Epithelial cell of proximal tubule (primary cell): ENCODE data around the gene TNFRSF1B. TPM values are rescaled to one million over a fixed set of nuclear protein-coding genes. Genes with fewer than 3 reads are reported as not detected.

Source experiments
- DNase-seq: peaks from one replicate; pipeline ENCODE4 v3.0.0-alpha.2; 2011; ENCODE audit warnings: low read depth
- H3K4me3 ChIP-seq: 2 replicates; pipeline ENCODE4 v1.5.1; 2011; ENCODE audit warnings: low read depth, mild to moderate bottlenecking, low read length
- total RNA-seq: library from RNA; depleted of rRNA; stranded (reverse); fragments of >200 nt; gene quantifications from 2 replicates; pipeline ENCODE4 v1.2.3, GENCODE V29; 2015
- TF ChIP-seq, protein P1 (sequence below): conservative IDR thresholded peaks from 2 replicates; pipeline ENCODE4 v1.5.1; 2012; ENCODE audit warnings: low read depth, mild to moderate bottlenecking, low read length

The TNFRSF1B gene
- total RNA-seq, 1 donor from 2014 or later: 0.06 TPM

DNA sequence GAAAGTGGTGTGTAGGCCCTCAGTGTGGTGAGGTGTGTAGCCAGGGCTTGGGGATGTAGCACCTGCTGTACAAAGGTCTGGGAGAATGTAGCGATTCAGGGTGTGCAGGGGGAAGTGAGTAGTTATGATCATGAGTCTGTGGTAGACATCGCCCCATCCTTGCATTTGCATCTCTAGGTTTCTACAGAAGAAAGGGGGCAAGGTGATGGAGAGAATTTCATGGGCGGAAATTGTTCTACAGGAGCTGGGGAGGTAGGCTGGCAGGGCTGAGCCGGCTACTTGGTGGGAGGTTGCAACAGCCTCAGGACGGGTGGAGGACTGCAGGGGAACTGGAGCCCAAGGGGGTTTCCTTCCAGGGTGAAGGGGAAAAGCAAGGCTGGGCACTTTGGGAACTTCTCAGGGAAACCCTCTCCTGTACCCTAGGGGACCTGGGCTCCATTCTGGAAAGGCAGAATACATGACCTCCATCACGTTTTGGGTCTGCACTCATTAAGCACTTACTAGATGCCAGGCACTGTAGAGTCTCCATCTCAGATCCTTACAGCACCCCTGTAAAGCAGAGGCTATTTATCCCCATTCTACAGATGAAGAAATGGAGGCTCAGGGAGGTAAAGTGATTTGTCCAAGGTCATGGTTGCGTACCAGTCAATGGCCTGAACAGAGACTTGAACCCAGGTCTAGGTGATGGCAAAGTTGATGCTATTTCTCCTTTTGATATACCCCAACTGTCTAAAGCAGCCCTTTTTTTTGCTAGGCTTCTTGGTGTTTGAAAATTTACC lies 14.5 kb upstream of the TNFRSF1B start:
- DNase-seq: no peak

DNA sequence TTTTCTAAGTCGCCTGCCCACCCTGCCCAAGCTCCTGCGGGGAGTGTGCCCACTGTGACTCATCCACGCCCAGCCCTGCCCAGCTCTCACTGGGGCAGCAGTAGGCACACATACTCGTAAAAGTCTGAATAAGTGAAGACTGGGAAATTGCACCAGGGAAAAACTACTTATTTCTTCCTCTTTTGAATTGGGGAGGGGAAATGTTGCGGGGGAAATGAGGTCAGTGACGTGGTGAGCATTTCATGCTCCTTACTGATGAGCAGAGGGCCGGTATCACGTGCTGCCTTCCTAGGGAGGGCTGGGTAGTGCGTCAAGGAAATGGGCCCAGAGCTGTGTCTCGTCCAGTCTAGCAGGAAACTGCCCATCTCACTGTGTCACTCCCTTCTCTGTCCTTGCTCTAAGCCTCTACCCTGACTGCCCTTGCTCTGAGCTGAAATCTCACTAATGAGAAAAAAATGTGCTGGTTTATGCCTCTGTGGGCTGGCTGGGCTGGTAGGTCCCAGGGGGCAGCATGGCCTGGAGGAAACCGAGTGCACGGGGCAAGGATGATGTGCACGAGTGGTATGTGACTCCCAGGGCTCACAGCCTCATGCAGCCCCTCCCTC lies 13.5 kb upstream of the TNFRSF1B start:
- TF ChIP-seq, protein P1, sequence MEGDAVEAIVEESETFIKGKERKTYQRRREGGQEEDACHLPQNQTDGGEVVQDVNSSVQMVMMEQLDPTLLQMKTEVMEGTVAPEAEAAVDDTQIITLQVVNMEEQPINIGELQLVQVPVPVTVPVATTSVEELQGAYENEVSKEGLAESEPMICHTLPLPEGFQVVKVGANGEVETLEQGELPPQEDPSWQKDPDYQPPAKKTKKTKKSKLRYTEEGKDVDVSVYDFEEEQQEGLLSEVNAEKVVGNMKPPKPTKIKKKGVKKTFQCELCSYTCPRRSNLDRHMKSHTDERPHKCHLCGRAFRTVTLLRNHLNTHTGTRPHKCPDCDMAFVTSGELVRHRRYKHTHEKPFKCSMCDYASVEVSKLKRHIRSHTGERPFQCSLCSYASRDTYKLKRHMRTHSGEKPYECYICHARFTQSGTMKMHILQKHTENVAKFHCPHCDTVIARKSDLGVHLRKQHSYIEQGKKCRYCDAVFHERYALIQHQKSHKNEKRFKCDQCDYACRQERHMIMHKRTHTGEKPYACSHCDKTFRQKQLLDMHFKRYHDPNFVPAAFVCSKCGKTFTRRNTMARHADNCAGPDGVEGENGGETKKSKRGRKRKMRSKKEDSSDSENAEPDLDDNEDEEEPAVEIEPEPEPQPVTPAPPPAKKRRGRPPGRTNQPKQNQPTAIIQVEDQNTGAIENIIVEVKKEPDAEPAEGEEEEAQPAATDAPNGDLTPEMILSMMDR: no peak
- no peak for DNase-seq
- H3K4me3 ChIP-seq: no peak overlapping the region

More for the DNA sequence above, 14.5 kb upstream of the TNFRSF1B start:
- TF ChIP-seq, protein P1: no peak
- H3K4me3 ChIP-seq: no peak overlapping the region

DNA sequence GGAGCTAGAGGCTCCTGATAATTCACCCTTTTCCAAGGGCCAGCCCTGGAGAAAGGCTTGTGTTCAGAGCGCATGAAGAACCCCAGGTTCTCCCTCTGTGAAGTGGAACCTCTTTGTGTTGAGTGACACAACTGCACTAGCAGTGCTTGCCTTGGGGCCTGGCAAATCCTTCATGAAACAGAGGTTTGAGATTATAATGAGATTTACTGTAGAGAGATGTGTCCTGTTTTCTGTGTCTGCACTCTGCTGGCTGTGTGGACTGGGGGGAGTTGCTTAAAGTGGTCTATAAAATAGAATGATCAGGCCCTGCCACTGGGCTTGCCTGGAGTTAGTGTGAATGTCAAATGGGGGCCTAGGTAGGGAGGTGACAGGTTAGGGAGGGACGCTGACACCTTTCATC lies 11.5 kb upstream of the TNFRSF1B start:
- H3K4me3 ChIP-seq: no peak overlapping the region
- TF ChIP-seq, protein P1: no peak
- DNase-seq: no peak

DNA sequence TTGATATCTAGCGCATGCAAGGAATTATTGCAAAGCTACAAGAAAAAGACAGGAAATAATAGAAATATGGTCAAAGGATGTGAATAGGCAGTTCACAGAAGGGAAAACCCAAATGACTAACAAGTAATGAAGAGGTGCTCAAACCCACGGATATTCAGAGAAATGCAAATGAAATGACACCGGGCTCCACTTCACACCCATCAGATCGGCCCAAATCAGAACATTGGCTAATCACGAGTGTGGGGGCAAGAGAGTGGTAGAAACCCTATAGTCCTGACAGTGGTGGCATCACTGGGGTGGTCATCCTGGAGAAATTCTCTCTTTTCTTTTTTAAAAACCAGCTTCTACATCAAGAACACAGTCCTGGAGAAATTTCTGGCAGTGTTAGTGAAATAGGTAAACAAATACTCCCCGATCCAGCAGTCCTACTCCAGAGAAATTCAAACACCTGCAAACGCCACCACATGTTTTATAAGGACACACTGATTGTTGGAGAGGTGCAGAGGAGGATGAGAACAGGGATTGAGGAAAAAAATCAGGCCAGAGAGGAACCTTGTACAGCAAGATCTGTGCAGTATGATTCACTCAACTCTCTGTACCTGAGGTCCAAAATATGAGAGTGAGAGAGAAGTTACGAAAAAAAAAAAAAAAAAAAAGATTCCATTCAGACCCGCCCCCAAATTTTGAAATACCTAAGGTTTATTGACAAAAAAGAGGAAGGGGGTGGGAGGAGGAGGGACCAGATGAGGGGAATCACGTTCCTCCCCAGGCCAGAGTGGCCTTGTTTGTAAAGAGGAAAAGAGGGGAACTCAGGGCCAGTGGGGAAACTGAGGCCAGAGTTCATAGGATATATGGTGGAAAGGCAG lies 9.2 kb upstream of the TNFRSF1B start:
- TF ChIP-seq, protein P1: no peak
- H3K4me3 ChIP-seq: no peak overlapping the region
- no peak for DNase-seq

DNA sequence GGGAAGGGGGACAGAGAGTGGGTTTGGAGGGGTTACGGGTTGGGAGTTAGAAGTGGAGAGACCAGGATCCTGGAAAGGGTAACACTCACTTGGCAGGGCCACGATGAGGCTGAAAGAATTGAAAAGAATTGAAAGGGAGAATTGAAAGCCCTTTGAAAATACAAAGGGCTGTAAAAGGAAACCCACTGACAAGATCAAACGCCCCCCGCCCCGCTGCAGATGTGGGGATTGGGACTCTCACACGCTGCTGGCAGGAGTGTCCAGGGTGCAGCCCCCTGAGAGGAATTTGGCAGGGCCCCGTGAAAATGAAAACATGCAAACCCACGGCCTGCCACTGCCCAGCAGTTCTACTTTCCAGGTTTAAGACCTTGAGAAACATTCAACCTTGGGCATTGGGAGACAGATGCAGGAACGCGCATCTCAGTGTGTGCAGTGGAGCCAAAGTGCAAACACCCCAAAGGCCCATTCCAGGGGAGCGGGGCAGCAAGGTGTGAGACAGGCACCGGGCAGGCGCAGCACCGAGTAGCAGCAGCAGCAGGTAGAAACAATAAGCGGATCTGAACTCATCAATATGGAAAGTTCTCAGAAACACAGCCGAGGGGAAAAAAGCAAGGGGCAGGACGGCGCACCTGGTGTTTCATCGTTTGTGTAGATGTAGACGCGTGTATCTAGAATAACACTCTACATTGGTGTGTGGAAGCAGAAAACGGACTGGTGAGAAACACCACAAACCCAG lies 8.3 kb upstream of the TNFRSF1B start:
- TF ChIP-seq, protein P1: no peak
- no peak for DNase-seq
- H3K4me3 ChIP-seq: no peak overlapping the region

DNA sequence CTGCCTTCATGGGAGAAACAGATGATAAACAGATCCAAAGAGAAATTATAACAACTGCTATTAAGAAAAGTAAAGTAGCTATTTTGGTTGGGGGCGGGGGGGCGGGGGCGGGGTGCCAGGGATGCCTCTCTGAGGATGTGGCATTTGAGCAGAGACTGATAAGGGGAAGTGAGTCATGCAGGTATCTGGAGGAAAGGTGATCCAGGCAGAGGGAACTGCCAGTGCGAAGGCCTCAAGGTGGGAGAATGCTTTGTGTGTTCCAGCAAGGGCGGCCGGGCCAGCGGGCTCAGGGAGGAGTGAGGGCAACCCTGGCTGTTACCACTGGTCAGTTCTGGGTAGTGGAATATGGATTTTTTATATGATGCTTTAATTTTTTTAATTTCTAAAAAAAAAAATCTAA lies 7.0 kb upstream of the TNFRSF1B start:
- no peak for DNase-seq
- TF ChIP-seq, protein P1: no peak
- H3K4me3 ChIP-seq: no peak overlapping the region
